ENCODE measurements around the gene CRYBB1.

GRCh38 chr22:26553056-26553752 lies 64.6 kb downstream of the CRYBB1 start:
- TF ChIP-seq GATA2 (IDR thresholded peaks at IDR 0.05; ENCODE audit: low read depth, low read length) (no peak), GATA3 (IDR thresholded peaks at IDR 0.05; ENCODE audit: low read depth, low read length) (no peak)
